ENCODE results near the gene FBXL5.
"Not testable (repeated sequence)": the region's sequence is repeated elsewhere in the genome, so short reads cannot be mapped to it uniquely, and the experiment has no call there.

The FBXL5 gene

GRCh38 chr4:15648600-15648999 is 6.6 kb downstream of the FBXL5 start:
- DNase-seq, result no peak

- no peak for DNase-seq
Observed at GRCh38 chr4:15638418-15638817, 16.7 kb downstream of the FBXL5 start.

GRCh38 chr4:15636818-15637217 is 18.3 kb downstream of the FBXL5 start:
- no peak for DNase-seq

GRCh38 chr4:15617407-15617806 is 37.8 kb downstream of the FBXL5 start:
- DNase-seq, result not testable (repeated sequence)

GRCh38 chr4:15614891-15615290 is 40.3 kb downstream of the FBXL5 start:
- not testable (repeated sequence) for DNase-seq

- DNase-seq, result no peak
Observed at GRCh38 chr4:15612136-15612535, 43.0 kb downstream of the FBXL5 start.

GRCh38 chr4:15610855-15611254 is 44.3 kb downstream of the FBXL5 start:
- no peak for DNase-seq

GRCh38 chr4:15605537-15605936 is 49.6 kb downstream of the FBXL5 start:
- no peak for DNase-seq

GRCh38 chr4:15601862-15602261 is 53.3 kb downstream of the FBXL5 start:
- DNase-seq, result no peak

GRCh38 chr4:15600176-15600575 is 55.0 kb downstream of the FBXL5 start:
- no peak for DNase-seq

GRCh38 chr4:15598644-15599043 is 56.5 kb downstream of the FBXL5 start:
- DNase-seq, result no peak

GRCh38 chr4:15592799-15593198 is 62.4 kb downstream of the FBXL5 start:
- no peak for DNase-seq

- DNase-seq, result no peak
Observed at GRCh38 chr4:15587649-15588048, 67.5 kb downstream of the FBXL5 start.

GRCh38 chr4:15586066-15586465 is 69.1 kb downstream of the FBXL5 start:
- no peak for DNase-seq

- no peak for DNase-seq
Observed at GRCh38 chr4:15585331-15585730, 69.8 kb downstream of the FBXL5 start.

GRCh38 chr4:15584785-15585184 is 70.4 kb downstream of the FBXL5 start:
- no peak for DNase-seq

- DNase-seq, result no peak
Observed at GRCh38 chr4:15577508-15577907, 77.6 kb downstream of the FBXL5 start.

GRCh38 chr4:15575966-15576365 is 79.2 kb downstream of the FBXL5 start:
- DNase-seq, result no peak

GRCh38 chr4:15569746-15570145 is 85.4 kb downstream of the FBXL5 start:
- no peak for DNase-seq

- no peak for DNase-seq
Observed at GRCh38 chr4:15568821-15569220, 86.3 kb downstream of the FBXL5 start.

- no peak for DNase-seq
Observed at GRCh38 chr4:15563871-15564270, 91.3 kb downstream of the FBXL5 start.

- no peak for DNase-seq
Observed at GRCh38 chr4:15562623-15563022, 92.5 kb downstream of the FBXL5 start.

- no peak for DNase-seq
Observed at GRCh38 chr4:15562114-15562513, 93.0 kb downstream of the FBXL5 start.

GRCh38 chr4:15558561-15558960 is 96.6 kb downstream of the FBXL5 start:
- no peak for DNase-seq

GRCh38 chr4:15557786-15558550 is 97.2 kb downstream of the FBXL5 start:
- no peak for DNase-seq

Data from CD4-positive, alpha-beta T cell treated with Interleukin-4 for 1 hour (primary cell).